B cell (primary cell): ENCODE results near the gene UNC5A.

Experiments
- EZH2 ChIP-seq: IDR thresholded peaks from 2 replicates; pipeline ENCODE4 v1.6.1; 2012; ENCODE audit warnings: borderline replicate concordance, low read depth, mild to moderate bottlenecking, moderate library complexity, low read length; ENCODE audit not compliant: insufficient read depth, poor library complexity, severe bottlenecking
- TF ChIP-seq, protein P1 (sequence below): fragments of 200-600 bp; IDR thresholded peaks from one replicate; pipeline ENCODE4 v1.8.0; 2022; ENCODE audit warnings: antibody characterized with exemption, mild to moderate bottlenecking

DNA sequence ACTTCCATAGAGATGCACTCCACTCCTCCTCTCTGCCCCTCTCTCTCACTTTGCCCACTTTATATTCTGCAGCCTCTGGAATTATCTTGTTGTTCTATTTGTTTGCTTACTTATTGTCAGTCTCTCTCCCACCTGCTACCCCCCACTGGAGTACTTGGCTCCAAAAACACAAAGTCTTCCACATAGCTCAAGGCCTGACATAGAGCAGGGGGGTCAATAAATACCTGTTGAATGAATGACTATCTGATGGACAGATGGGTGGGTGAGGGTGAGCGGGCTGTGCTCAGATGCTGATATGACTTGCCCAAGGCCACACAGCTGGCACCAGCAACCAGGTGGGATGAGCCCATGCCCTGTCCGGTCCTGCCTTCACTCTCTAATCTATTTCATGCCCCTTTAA is 13.4 kb upstream of the UNC5A start:
- TF ChIP-seq EZH2, result no peak
- TF ChIP-seq, protein P1, sequence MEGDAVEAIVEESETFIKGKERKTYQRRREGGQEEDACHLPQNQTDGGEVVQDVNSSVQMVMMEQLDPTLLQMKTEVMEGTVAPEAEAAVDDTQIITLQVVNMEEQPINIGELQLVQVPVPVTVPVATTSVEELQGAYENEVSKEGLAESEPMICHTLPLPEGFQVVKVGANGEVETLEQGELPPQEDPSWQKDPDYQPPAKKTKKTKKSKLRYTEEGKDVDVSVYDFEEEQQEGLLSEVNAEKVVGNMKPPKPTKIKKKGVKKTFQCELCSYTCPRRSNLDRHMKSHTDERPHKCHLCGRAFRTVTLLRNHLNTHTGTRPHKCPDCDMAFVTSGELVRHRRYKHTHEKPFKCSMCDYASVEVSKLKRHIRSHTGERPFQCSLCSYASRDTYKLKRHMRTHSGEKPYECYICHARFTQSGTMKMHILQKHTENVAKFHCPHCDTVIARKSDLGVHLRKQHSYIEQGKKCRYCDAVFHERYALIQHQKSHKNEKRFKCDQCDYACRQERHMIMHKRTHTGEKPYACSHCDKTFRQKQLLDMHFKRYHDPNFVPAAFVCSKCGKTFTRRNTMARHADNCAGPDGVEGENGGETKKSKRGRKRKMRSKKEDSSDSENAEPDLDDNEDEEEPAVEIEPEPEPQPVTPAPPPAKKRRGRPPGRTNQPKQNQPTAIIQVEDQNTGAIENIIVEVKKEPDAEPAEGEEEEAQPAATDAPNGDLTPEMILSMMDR, result no peak
